GM19372 (cell line): ENCODE data around the gene EIF2B2.

Experiments
- ATAC-seq: cut with Tn5 transposase; IDR thresholded peaks from one replicate; pipeline ENCODE4 v1.9.1; 2021; ENCODE audit warnings: mild to moderate bottlenecking, low read depth, moderate library complexity; ENCODE audit not compliant: unreplicated experiment

Gene EIF2B2

GRCh38 chr14:75002392-75003249, at the start of gene EIF2B2:
Gene EIF2B2 (plus strand): TSS chr14:75002921. CDS start chr14:75002991, 70 bp downstream.
- peak; percentile 99 for ATAC-seq

DNA sequence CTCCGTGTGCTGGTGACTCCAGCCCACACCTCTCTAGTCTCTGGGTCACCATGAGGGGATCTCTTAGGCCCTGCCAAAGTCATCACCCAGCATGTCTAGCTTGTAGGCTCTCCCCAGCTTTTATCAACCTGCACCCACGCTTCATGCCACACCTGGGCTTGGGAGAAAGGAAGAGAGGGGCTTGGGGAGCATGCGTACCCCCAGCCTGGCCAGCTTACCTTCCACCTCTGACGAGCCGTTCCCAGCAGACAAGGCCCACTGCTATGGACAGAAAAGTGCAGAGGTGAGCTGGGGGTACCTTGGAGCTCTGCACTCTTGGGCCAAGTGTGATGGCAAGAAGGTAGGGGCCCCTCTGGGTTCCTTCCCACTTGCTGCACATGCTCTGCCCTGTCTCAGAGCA, 49.0 kb upstream of the EIF2B2 start:
- no peak for ATAC-seq

- ATAC-seq: no peak
Observed at GRCh38 chr14:74954232-74954946, 48.3 kb upstream of the EIF2B2 start.

GRCh38 chr14:74954947-74955228, 47.8 kb upstream of the EIF2B2 start:
- no peak for ATAC-seq

GRCh38 chr14:74955229-74956026, 47.3 kb upstream of the EIF2B2 start, which contains the start of gene PGF:
Gene PGF (minus strand): TSS chr14:74955597. CDS start chr14:74955242, 355 bp downstream.
- ATAC-seq: no peak

DNA sequence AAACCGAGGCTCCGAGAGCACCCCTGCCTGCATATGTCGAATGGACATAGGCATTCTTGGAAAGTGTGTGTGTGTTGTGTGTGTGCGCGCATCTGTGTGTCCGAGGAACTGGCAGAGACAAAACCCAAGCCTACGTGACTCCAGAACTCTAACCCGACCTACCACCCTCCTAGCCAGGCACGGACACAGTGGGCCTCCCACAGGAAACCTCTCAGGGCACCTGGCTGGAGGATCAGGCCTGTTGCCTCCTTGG, 46.8 kb upstream of the EIF2B2 start:
- no peak for ATAC-seq

DNA sequence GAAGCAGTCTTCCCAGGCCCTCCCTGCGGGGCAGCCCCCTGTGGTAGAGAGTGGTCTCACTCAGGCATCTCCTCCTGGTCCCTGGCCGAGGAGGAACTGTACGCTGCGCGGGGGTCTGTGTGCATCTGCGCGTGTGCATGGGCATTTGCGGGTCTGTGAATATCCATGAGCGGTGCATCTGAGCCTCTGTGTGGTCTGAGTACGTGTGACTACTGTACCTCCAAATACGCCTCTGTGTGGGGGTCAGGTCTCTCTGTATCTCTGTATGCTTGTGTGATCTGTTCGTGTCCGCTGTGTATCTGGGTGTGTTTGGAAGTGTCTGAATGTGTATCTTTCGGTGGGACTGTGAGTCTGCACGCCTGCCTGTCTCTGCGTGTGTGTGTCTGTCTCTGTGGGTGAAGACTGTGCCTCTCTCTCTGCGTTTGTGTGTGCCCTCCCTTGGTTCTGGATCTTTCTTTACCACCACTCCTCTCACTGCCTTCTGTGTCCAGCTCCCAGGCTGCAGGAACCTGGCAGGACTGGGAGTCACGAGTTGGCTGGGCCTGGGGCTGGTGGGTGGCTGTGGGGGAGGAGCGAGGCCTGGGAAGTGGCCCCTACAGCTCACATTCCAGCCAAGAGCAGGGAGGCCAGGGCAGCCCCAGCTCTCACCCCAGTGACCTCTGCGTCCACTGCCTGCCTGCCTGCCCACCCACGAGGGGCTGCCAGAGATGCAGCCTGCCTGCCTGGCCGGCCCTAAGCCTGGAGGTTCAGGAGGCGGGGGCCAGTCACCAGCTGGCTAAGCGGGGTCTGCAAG, 46.2 kb upstream of the EIF2B2 start:
- no peak for ATAC-seq

GRCh38 chr14:74959596-74960180, 43.0 kb upstream of the EIF2B2 start:
- no peak for ATAC-seq

DNA sequence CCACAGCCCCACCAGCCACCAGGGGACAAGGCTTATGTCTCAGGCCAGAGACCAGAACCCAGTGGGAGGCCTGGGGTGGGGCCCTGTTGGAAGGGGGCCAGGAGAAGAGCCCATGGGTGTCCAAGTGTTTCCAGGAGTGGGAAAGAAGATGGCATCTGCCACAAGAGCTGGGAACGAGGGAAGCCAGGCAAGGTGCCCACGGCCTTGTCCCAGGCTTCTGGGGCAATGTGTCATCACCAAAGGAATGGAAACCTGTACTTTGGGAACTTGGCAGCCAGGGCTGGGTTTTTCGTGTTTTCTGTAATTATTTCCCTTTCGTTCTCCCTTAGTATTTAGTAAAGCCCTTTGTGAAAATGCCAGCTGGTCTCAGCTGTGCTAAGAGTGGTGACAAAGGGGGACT, 42.0 kb upstream of the EIF2B2 start:
- no peak for ATAC-seq

DNA sequence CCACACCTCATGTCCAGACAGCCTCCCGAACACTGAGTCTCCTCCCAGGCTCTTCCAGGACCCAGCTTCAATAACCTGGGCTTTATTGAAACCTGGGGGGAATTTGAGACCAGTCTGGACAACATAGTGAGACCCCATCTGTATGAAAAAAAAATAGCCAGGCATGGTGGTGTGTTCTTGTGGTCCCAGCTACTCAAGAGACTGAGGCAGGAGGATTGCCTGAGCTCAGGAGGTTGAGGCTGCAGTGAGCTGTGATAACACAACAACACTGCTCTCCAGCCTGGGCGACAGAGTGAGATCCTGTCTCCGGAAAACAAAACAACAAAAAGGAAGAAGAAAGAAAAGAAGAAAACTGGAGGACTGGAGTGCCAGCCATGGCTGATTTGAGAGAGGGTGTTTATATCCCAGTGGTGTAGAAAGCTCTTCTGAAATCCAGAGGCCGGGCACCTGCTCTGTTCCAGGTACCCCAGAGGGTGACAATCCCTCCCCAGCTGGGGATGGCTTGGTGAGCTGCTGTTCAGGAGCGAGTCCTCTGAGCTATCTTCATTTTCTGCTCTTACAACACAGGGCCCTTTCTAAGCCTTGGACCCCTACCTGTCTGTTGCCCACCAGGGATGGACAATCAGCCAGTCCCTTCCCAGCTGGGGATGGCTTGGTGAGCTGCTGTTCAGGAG, 41.3 kb upstream of the EIF2B2 start:
- ATAC-seq: no peak

DNA sequence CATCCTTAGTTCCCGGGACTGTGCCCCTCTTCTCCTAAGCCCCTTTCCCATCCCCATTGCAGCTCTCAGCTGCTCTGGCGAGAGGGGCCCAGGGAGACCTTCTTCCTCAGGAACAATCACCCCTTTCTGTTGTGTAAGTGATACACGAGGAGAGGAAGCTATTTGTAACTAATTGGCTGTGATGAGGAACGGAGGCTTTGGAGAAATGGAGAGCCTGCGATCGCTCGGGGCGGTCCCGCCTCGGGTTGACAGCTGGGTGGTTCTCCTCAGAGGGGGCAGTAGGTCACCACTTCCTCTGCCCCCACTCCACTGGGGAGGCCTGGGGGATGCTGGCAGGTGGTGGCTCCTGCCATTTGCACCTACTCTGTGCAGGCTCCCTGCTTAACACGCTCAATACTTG, 40.7 kb upstream of the EIF2B2 start:
- ATAC-seq: no peak

GRCh38 chr14:74962493-74962892, 40.2 kb upstream of the EIF2B2 start:
- ATAC-seq: no peak

GRCh38 chr14:74963178-74963704, 39.5 kb upstream of the EIF2B2 start:
- no peak for ATAC-seq

DNA sequence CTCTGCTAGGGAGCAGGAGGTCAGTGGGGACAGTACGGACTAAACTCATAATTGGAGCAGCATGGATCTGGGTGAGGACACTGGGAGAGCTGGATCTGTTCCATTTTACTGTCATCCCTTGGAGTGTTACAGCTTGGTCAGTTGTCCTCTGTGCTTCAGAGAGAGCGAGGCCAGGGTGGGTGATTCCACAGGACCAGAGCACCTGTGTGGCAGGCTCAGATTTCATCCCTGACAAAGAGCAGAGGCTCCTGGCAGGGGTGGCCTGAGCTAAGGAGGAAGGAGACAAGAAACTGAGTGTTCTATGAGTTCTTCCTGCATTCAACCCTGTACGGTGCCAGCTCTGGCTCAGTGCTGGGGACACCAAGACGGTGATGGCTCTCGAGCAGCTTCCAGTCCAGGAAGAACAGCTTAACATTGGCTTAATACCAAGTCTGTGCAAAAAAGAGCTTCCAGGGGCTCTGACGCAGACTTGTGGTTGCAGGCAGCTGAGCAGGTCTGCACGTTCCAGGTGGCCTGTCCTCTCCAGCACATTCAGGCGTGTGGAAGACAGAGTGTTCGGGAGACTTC, 38.9 kb upstream of the EIF2B2 start:
- ATAC-seq: no peak

GRCh38 chr14:74964787-74965485, 37.8 kb upstream of the EIF2B2 start:
- no peak for ATAC-seq

- no peak for ATAC-seq
Observed at GRCh38 chr14:74965486-74966153, 37.1 kb upstream of the EIF2B2 start.

- ATAC-seq: no peak
Observed at GRCh38 chr14:74968811-74969210, 33.9 kb upstream of the EIF2B2 start.
